Measurements from ENCODE around the gene GSTT4.
A peak's percentile ranks its signal among the peaks of the same experiment; 100 is the strongest.
"Not testable (repeated sequence)": the region's sequence is repeated elsewhere in the genome, so short reads cannot be mapped to it uniquely, and the experiment has no call there.

The GSTT4 gene

DNA sequence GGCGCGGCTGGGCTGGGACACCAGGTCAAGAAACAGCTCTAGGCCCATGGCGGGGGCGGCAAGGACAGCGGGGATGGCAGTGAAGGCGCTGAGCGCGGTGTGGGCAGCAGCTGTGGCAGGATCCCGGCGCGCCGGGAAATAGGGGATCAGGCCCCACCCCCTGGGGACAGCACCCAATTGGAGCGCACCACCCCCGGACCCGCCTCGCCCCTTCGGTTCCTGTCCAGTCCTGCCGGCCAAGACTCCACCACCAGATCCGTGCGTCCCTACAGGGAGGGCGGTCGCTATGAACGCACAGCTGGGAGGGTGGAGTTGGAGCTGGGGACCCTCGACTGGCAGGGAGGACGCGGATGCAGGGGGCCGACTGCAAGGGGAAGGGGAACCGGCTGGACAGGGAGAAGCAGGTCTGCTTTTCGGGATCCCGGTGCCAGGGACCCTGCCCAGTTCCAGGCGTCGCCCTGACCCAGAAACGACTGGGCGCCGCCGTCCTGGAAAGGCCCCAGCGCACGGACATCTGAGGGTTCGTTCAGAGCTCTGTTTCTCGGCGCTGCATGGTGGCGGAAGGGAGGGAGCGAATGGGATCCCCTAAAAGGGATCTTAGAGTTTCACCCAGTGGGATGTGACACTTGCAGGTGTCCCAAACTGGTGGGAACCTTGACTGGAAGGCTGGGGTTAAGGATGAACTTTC is 44.0 kb downstream of the GSTT4 start, which contains the start of gene GSTT2B:
Gene GSTT2B (minus strand): TSS at position 112 of the 688 bp plus-strand sequence. CDS start 64 bp downstream, at position 48.
- DNase-seq; H3K27ac Mint-ChIP-seq; H3K36me3 Mint-ChIP-seq (ENCODE audit: low read depth); ATAC-seq; H3K27me3 Mint-ChIP-seq; H3K4me1 Mint-ChIP-seq; H3K4me3 Mint-ChIP-seq; H3K9me3 Mint-ChIP-seq: not testable (repeated sequence)

DNA sequence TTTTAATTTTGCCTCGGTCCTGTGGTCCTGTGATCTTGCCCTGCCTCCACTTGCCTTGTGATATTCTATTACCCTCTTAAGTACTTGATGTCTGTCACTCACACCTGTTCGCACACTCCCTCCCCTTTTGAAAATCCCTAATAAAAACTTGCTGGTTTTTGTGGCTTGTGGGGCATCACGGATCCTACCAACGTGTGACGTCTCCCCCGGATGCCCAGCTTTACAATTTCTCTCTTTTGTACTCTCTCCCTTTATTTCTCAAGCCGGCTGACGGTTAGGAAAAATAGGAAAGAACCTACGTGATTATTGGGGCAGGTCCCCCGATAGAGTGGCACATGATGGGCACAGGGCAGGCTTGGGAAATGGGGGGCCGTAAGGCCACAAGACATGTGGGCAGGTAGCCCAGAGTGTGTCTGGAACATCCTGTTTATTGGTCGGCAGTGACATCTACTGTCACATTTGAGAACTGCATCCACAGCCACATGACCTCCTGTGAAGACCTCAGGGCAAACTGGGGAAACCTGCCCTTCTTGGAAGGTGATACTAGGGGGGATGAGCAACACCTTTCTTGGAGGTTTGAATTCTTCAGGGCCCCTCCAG is 48.9 kb downstream of the GSTT4 start:
- H3K9me3 Mint-ChIP-seq = not testable (repeated sequence)
- H3K27ac Mint-ChIP-seq = peak overlapping the region; percentile 53
- peak; percentile 89 for ATAC-seq

GRCh38 chr22:23955886-23956285 is 49.4 kb downstream of the GSTT4 start:
- H3K4me3 Mint-ChIP-seq; H3K27me3 Mint-ChIP-seq; H3K36me3 Mint-ChIP-seq (ENCODE audit: low read depth); ATAC-seq; DNase-seq; H3K27ac Mint-ChIP-seq; H3K4me1 Mint-ChIP-seq; H3K9me3 Mint-ChIP-seq: not testable (repeated sequence)

More for the DNA sequence above, 48.9 kb downstream of the GSTT4 start:
- DNase-seq = peak; percentile 83
- H3K27me3 Mint-ChIP-seq; H3K36me3 Mint-ChIP-seq (ENCODE audit: low read depth); H3K4me3 Mint-ChIP-seq; H3K4me1 Mint-ChIP-seq: not testable (repeated sequence)

GRCh38 chr22:23954991-23955305 is 50.3 kb downstream of the GSTT4 start:
- not testable (repeated sequence) for DNase-seq; H3K36me3 Mint-ChIP-seq (ENCODE audit: low read depth); ATAC-seq; H3K27ac Mint-ChIP-seq; H3K9me3 Mint-ChIP-seq; H3K27me3 Mint-ChIP-seq; H3K4me1 Mint-ChIP-seq; H3K4me3 Mint-ChIP-seq

DNA sequence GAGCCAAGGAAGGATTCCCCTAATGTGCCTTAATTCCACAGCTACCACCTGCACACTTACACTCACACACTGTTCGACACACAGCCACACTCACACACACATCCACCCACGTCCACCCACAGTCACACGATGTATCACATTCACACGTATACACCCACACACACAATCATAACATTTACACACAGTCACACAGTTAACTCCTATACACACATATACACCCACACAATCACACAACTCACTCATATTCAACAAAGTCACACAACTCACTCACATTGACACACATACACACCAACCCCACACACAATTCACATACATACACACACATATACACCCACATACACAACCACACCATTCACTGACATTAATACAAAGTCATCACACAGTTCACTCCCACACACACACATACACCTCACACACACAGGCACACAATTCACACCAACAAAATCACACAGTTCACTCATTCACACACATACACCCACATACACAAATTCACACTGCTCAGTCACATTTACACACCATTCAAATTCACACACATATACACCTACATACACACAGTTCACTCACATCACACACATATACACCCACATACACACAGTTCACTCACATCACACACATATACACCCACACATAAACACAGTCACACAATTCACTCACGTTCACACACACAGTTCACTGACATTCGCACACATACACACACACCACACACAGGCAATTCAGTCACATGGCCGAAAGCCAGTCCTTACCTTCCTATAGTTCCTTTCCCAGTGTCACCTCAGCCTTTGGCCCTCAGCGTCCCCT is 50.9 kb downstream of the GSTT4 start:
- H3K36me3 Mint-ChIP-seq (ENCODE audit: low read depth); H3K4me1 Mint-ChIP-seq; H3K9me3 Mint-ChIP-seq; H3K27me3 Mint-ChIP-seq; H3K4me3 Mint-ChIP-seq; DNase-seq; H3K27ac Mint-ChIP-seq; ATAC-seq: not testable (repeated sequence)

DNA sequence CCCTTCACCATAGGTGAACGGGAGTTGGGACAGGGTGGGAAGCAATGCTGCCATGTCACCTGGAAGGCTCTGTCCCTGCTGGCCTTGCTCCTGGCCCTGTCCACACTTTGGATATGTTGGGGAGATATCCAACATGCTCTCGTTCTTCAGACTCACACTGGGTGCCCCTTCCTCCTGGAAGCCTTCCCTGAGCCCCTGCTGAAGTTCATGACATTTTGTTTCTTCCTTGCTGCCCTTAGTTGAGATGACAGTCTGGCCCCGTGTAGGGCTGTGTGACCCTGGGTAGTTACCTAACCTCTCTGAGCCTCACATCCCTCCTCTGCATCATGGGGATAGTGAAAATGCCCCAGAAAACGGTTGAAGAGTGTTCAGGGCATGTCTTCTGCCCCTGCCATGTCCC is 51.8 kb downstream of the GSTT4 start:
- not testable (repeated sequence) for H3K4me1 Mint-ChIP-seq; DNase-seq; H3K27me3 Mint-ChIP-seq; H3K4me3 Mint-ChIP-seq; H3K27ac Mint-ChIP-seq; ATAC-seq; H3K36me3 Mint-ChIP-seq (ENCODE audit: low read depth); H3K9me3 Mint-ChIP-seq

DNA sequence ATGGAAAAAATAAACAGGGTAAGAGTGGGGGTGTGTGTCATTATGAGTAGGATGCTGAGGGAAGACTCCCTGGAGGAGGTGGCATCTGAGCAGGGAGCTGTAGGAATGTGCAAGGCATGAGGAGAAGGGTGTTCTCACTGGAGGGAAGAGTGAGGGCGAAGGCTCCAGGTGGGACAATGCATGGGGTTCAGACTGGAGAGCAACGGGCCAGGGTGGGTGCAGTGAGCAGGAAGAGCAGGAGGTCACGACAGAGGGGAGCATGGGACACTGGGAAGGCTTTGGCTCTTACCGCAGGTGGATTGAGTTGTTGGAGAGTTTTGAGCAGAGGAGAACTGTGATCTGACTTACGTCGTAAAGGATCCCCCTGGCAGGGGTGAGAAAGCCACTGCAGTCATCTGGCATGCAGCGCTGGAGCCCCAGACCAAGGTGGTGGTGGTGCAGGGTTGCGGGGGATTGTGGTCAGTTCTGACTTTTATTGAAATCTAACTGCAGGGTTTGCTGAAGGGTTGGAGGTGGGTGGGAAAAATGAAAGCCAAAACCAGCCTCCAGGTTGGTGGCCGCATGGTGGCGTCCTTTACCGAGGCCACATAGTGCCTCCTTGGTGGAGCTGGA is 52.4 kb downstream of the GSTT4 start:
- H3K27ac Mint-ChIP-seq; H3K4me3 Mint-ChIP-seq; ATAC-seq; DNase-seq; H3K9me3 Mint-ChIP-seq; H3K27me3 Mint-ChIP-seq; H3K4me1 Mint-ChIP-seq; H3K36me3 Mint-ChIP-seq (ENCODE audit: low read depth): not testable (repeated sequence)

DNA sequence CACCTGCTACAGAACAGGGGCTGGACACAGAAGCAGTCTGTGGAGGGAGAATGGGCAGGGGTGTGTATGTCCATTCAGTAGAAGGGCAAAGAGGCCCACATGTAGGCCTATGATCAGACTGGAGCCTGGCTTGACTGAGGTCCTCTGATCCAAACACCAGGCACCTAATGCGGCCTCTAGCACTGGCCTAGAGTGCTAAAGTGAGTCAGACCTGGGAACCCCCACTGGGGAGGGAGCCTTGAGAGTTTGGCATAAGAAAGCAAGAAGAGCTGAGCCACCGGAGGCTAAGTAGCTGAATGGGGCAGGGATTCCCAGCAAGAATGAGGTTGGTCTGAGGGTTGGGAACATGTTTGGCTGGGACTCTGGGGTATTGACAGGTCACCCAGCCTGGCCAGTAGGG is 53.9 kb downstream of the GSTT4 start:
- not testable (repeated sequence) for H3K9me3 Mint-ChIP-seq; H3K4me1 Mint-ChIP-seq; H3K4me3 Mint-ChIP-seq; H3K27ac Mint-ChIP-seq; H3K27me3 Mint-ChIP-seq; H3K36me3 Mint-ChIP-seq (ENCODE audit: low read depth); ATAC-seq; DNase-seq

GRCh38 chr22:23949764-23950163 is 55.5 kb downstream of the GSTT4 start:
- ATAC-seq; H3K4me3 Mint-ChIP-seq; H3K36me3 Mint-ChIP-seq (ENCODE audit: low read depth); H3K27me3 Mint-ChIP-seq; DNase-seq; H3K27ac Mint-ChIP-seq; H3K9me3 Mint-ChIP-seq; H3K4me1 Mint-ChIP-seq: not testable (repeated sequence)
